ENCODE measurements around the gene GRID1.

Gene GRID1

GRCh38 chr10:85995791-85996190 is 370.8 kb downstream of the GRID1 start:
- Histone ChIP-seq H3K4me3 (no peak overlapping the region), H3K9ac (ENCODE audit: insufficient read length) (no peak overlapping the region), H3K27ac (no peak overlapping the region), H3K9me3 (ENCODE audit: low read depth, low read length) (no peaks in the 10 kb centered on the region), H3K36me3 (ENCODE audit: insufficient read depth, low read length) (no peaks in the 10 kb centered on the region)
- no peak for DNase-seq (ENCODE audit: low read depth, low spot score)
- TF ChIP-seq EZH2 (IDR thresholded peaks at IDR 0.05) (no peak), POLR2AphosphoS5 (IDR thresholded peaks at IDR 0.05; ENCODE audit: borderline replicate concordance, low read depth, low read length) (no peak), FOXP2 (optimal IDR thresholded peaks at IDR 0.05; ENCODE audit: control extremely low read depth, extremely low read length, insufficient read depth) (no peak)

GRCh38 chr10:85993840-85994507 is 372.6 kb downstream of the GRID1 start:
- Histone ChIP-seq H3K4me3 (no peak overlapping the region), H3K9ac (ENCODE audit: insufficient read length) (no peak overlapping the region), H3K27ac (no peak overlapping the region), H3K9me3 (ENCODE audit: low read depth, low read length) (no peaks in the 10 kb centered on the region), H3K36me3 (ENCODE audit: insufficient read depth, low read length) (no peaks in the 10 kb centered on the region)
- DNase-seq (ENCODE audit: low read depth, low spot score): no peak
- TF ChIP-seq FOXP2 (optimal IDR thresholded peaks at IDR 0.05; ENCODE audit: control extremely low read depth, extremely low read length, insufficient read depth) (no peak), POLR2AphosphoS5 (IDR thresholded peaks at IDR 0.05; ENCODE audit: borderline replicate concordance, low read depth, low read length) (no peak), EZH2 (IDR thresholded peaks at IDR 0.05) (no peak)

- no peak for DNase-seq (ENCODE audit: low read depth, low spot score)
- H3K36me3 ChIP-seq (ENCODE audit: insufficient read depth, low read length): no peaks in the 10 kb centered on the region
- TF ChIP-seq EZH2 (IDR thresholded peaks at IDR 0.05) (no peak), POLR2AphosphoS5 (IDR thresholded peaks at IDR 0.05; ENCODE audit: borderline replicate concordance, low read depth, low read length) (no peak), FOXP2 (optimal IDR thresholded peaks at IDR 0.05; ENCODE audit: control extremely low read depth, extremely low read length, insufficient read depth) (no peak)
- H3K9ac ChIP-seq (ENCODE audit: insufficient read length): no peak overlapping the region
- no peak overlapping the region for H3K27ac ChIP-seq
- H3K4me3 ChIP-seq: no peak overlapping the region
- H3K9me3 ChIP-seq (ENCODE audit: low read depth, low read length): no peaks in the 10 kb centered on the region
These were observed 373.5 kb downstream of the GRID1 start for GRCh38 chr10:85993140-85993539.

GRCh38 chr10:85992324-85992723 is 374.3 kb downstream of the GRID1 start:
- Histone ChIP-seq H3K36me3 (ENCODE audit: insufficient read depth, low read length) (no peaks in the 10 kb centered on the region), H3K9me3 (ENCODE audit: low read depth, low read length) (no peaks in the 10 kb centered on the region), H3K9ac (ENCODE audit: insufficient read length) (no peak overlapping the region), H3K4me3 (no peak overlapping the region), H3K27ac (no peak overlapping the region)
- DNase-seq (ENCODE audit: low read depth, low spot score): no peak
- TF ChIP-seq POLR2AphosphoS5 (IDR thresholded peaks at IDR 0.05; ENCODE audit: borderline replicate concordance, low read depth, low read length): no peak
- TF ChIP-seq EZH2 (IDR thresholded peaks at IDR 0.05): no peak
- TF ChIP-seq FOXP2 (optimal IDR thresholded peaks at IDR 0.05; ENCODE audit: control extremely low read depth, extremely low read length, insufficient read depth): no peak

- no peaks in the 10 kb centered on the region for H3K9me3 ChIP-seq (ENCODE audit: low read depth, low read length)
- no peaks in the 10 kb centered on the region for H3K36me3 ChIP-seq (ENCODE audit: insufficient read depth, low read length)
- H3K4me3 ChIP-seq: no peak overlapping the region
- TF ChIP-seq FOXP2 (optimal IDR thresholded peaks at IDR 0.05; ENCODE audit: control extremely low read depth, extremely low read length, insufficient read depth): no peak
- no peak for TF ChIP-seq EZH2 (IDR thresholded peaks at IDR 0.05)
- no peak for TF ChIP-seq POLR2AphosphoS5 (IDR thresholded peaks at IDR 0.05; ENCODE audit: borderline replicate concordance, low read depth, low read length)
- H3K27ac ChIP-seq: no peak overlapping the region
- H3K9ac ChIP-seq (ENCODE audit: insufficient read length): no peak overlapping the region
- no peak for DNase-seq (ENCODE audit: low read depth, low spot score)
These were observed 379.8 kb downstream of the GRID1 start for GRCh38 chr10:85986777-85987176.

- Histone ChIP-seq H3K4me3 (no peak overlapping the region), H3K9ac (ENCODE audit: insufficient read length) (no peak overlapping the region), H3K27ac (no peak overlapping the region), H3K36me3 (ENCODE audit: insufficient read depth, low read length) (no peaks in the 10 kb centered on the region), H3K9me3 (ENCODE audit: low read depth, low read length) (no peaks in the 10 kb centered on the region)
- DNase-seq (ENCODE audit: low read depth, low spot score): no peak
- TF ChIP-seq POLR2AphosphoS5 (IDR thresholded peaks at IDR 0.05; ENCODE audit: borderline replicate concordance, low read depth, low read length): no peak
- TF ChIP-seq EZH2 (IDR thresholded peaks at IDR 0.05): no peak
- no peak for TF ChIP-seq FOXP2 (optimal IDR thresholded peaks at IDR 0.05; ENCODE audit: control extremely low read depth, extremely low read length, insufficient read depth)
These were observed 383.5 kb downstream of the GRID1 start for GRCh38 chr10:85983051-85983450.

GRCh38 chr10:85979598-85979997 is 387.0 kb downstream of the GRID1 start:
- DNase-seq (ENCODE audit: low read depth, low spot score): no peak
- Histone ChIP-seq H3K27ac (no peak overlapping the region), H3K9me3 (ENCODE audit: low read depth, low read length) (no peaks in the 10 kb centered on the region), H3K9ac (ENCODE audit: insufficient read length) (no peak overlapping the region), H3K36me3 (ENCODE audit: insufficient read depth, low read length) (no peaks in the 10 kb centered on the region), H3K4me3 (no peak overlapping the region)
- TF ChIP-seq FOXP2 (optimal IDR thresholded peaks at IDR 0.05; ENCODE audit: control extremely low read depth, extremely low read length, insufficient read depth) (no peak), EZH2 (IDR thresholded peaks at IDR 0.05) (no peak), POLR2AphosphoS5 (IDR thresholded peaks at IDR 0.05; ENCODE audit: borderline replicate concordance, low read depth, low read length) (no peak)

- no peak for TF ChIP-seq EZH2 (IDR thresholded peaks at IDR 0.05)
- no peak for TF ChIP-seq FOXP2 (optimal IDR thresholded peaks at IDR 0.05; ENCODE audit: control extremely low read depth, extremely low read length, insufficient read depth)
- no peak for TF ChIP-seq POLR2AphosphoS5 (IDR thresholded peaks at IDR 0.05; ENCODE audit: borderline replicate concordance, low read depth, low read length)
- no peak for DNase-seq (ENCODE audit: low read depth, low spot score)
- Histone ChIP-seq H3K9me3 (ENCODE audit: low read depth, low read length) (no peaks in the 10 kb centered on the region), H3K4me3 (no peak overlapping the region), H3K36me3 (ENCODE audit: insufficient read depth, low read length) (no peaks in the 10 kb centered on the region), H3K9ac (ENCODE audit: insufficient read length) (no peak overlapping the region), H3K27ac (no peak overlapping the region)
These were observed 387.8 kb downstream of the GRID1 start for GRCh38 chr10:85978566-85979358.
